Osteocyte (in vitro differentiated cells): Measurements from ENCODE around the gene NHERF1. TPM values are rescaled to one million over a fixed set of nuclear protein-coding genes. Genes with fewer than 3 reads are reported as not detected.

Source experiments
- DNase-seq: peaks from one replicate; pipeline ENCODE4 v3.0.0; 2021; ENCODE audit warnings: mixed read lengths; ENCODE audit not compliant: unreplicated experiment; ENCODE audit errors: extremely low spot score
- H3K27ac Mint-ChIP-seq: one replicate; pipeline ENCODE4 v1.8.0; 2021; ENCODE audit warnings: mild to moderate bottlenecking, mixed read lengths; ENCODE audit not compliant: unreplicated experiment
- H3K27me3 Mint-ChIP-seq: one replicate; pipeline ENCODE4 v1.8.0; 2021; ENCODE audit warnings: mixed read lengths; ENCODE audit not compliant: unreplicated experiment
- H3K36me3 Mint-ChIP-seq: one replicate; pipeline ENCODE4 v1.8.0; 2021; ENCODE audit warnings: mixed read lengths; ENCODE audit not compliant: unreplicated experiment
- H3K4me1 Mint-ChIP-seq: one replicate; pipeline ENCODE4 v1.8.0; 2021; ENCODE audit warnings: mixed read lengths; ENCODE audit not compliant: unreplicated experiment
- H3K4me3 Mint-ChIP-seq: one replicate; pipeline ENCODE4 v1.8.0; 2021; ENCODE audit warnings: mild to moderate bottlenecking, moderate library complexity, mixed read lengths; ENCODE audit not compliant: unreplicated experiment
- H3K9me3 Mint-ChIP-seq: one replicate; pipeline ENCODE4 v1.8.0; 2021; ENCODE audit warnings: mixed read lengths; ENCODE audit not compliant: unreplicated experiment
- total RNA-seq: library from RNA; stranded (reverse); gene quantifications from 2 replicates; pipeline ENCODE4 v1.2.1, GENCODE V29; 2021
- TF ChIP-seq, protein P1 (sequence below): fragments of 200-600 bp; sonication (generic); IDR thresholded peaks from 2 replicates; pipeline ENCODE4 v1.5.0; 2021; ENCODE audit warnings: antibody characterized with exemption, mild to moderate bottlenecking, moderate library complexity

The NHERF1 gene
- total RNA-seq, 1 donor from 2014 or later: 117 TPM

DNA sequence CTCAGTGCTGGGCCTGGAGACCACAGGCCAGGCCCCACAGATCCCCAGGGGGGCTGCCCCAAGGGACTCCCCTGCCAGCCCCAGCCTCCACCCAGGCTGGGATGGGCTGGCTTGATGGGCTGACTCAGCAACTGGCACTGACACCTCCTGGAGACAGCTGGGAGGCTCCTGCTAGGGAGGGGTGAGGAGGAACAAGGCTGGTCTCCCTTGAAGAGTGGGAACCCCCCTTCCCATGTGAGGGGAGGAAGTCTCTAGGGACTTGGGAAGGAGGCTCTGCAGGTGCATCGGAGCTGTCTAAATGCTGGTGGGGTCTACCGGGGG, 10.4 kb downstream of the NHERF1 start:
- TF ChIP-seq, protein P1, sequence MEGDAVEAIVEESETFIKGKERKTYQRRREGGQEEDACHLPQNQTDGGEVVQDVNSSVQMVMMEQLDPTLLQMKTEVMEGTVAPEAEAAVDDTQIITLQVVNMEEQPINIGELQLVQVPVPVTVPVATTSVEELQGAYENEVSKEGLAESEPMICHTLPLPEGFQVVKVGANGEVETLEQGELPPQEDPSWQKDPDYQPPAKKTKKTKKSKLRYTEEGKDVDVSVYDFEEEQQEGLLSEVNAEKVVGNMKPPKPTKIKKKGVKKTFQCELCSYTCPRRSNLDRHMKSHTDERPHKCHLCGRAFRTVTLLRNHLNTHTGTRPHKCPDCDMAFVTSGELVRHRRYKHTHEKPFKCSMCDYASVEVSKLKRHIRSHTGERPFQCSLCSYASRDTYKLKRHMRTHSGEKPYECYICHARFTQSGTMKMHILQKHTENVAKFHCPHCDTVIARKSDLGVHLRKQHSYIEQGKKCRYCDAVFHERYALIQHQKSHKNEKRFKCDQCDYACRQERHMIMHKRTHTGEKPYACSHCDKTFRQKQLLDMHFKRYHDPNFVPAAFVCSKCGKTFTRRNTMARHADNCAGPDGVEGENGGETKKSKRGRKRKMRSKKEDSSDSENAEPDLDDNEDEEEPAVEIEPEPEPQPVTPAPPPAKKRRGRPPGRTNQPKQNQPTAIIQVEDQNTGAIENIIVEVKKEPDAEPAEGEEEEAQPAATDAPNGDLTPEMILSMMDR: no peak
- Mint-ChIP-seq H3K9me3 (no peaks in the 10 kb centered on the region), H3K4me3 (peak overlapping the region; percentile 62), H3K27me3 (no peaks in the 10 kb centered on the region), H3K27ac (peak overlapping the region; percentile 97), H3K4me1 (peaks cover 80% of the 10 kb centered on the region), H3K36me3 (no peaks in the 10 kb centered on the region)
- DNase-seq: no peak

DNA sequence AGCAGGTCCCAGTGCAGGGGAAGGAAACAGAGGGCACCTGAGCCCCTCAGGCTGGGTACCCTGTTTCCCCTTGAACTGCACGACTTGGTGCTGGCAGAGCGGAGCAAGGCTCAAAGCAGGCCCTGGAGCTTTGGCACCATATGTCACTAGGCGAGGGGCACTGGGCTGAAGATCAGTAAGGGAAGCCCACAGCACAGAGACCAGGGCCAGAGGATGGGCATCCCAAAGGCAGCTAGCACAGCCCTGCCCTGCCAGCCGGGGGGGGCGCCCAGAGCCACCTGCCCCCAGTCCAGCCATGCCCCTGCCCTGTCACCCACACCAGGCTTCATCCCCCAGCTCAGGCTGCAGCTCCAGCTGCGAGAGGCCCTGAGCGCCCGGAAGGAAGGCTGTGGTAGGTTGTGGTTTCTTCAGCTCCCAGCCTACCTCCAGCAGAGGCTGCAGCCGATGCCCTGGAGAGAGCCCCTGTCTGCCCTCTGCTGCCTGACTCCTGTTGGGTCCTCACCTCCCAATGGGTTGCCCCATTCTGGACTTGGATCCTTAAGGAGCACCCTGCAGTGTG, 10.9 kb downstream of the NHERF1 start:
- DNase-seq: no peak
- H3K4me3 Mint-ChIP-seq: peak overlapping the region; percentile 62

DNA sequence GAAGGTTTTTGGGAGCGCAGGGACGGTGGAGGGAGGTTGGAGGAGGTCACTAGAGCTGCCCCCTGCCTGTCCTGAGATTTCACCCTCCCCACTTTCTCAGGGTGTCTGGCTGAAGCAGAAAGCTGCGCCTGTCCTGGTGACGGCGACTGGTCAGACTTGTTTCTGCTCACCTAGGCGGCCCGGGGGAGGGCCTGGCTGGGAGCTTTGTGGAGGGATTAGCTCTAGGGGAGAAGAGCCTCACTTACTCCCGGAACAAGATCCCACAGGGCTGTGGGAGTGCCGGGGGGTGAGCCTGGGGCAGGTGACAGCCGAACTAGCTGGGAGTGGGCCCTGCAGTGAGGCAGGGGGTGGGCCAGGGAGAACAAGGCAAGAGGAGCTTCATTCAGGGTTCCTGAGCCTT, 11.5 kb downstream of the NHERF1 start:
- H3K4me3 Mint-ChIP-seq: no peak overlapping the region
- peak overlapping the region; percentile 97 for H3K27ac Mint-ChIP-seq
- H3K9me3 Mint-ChIP-seq: no peaks in the 10 kb centered on the region
- no peak for DNase-seq
- H3K4me1 Mint-ChIP-seq: peaks cover 86% of the 10 kb centered on the region
- no peaks in the 10 kb centered on the region for H3K36me3 Mint-ChIP-seq
- TF ChIP-seq, protein P1: no peak
- H3K27me3 Mint-ChIP-seq: no peaks in the 10 kb centered on the region

More for the DNA sequence above, 10.9 kb downstream of the NHERF1 start:
- peaks cover 84% of the 10 kb centered on the region for H3K4me1 Mint-ChIP-seq
- H3K9me3 Mint-ChIP-seq: no peaks in the 10 kb centered on the region
- H3K27ac Mint-ChIP-seq: peak overlapping the region; percentile 97
- H3K36me3 Mint-ChIP-seq: no peaks in the 10 kb centered on the region
- TF ChIP-seq, protein P1: no peak
- no peaks in the 10 kb centered on the region for H3K27me3 Mint-ChIP-seq

DNA sequence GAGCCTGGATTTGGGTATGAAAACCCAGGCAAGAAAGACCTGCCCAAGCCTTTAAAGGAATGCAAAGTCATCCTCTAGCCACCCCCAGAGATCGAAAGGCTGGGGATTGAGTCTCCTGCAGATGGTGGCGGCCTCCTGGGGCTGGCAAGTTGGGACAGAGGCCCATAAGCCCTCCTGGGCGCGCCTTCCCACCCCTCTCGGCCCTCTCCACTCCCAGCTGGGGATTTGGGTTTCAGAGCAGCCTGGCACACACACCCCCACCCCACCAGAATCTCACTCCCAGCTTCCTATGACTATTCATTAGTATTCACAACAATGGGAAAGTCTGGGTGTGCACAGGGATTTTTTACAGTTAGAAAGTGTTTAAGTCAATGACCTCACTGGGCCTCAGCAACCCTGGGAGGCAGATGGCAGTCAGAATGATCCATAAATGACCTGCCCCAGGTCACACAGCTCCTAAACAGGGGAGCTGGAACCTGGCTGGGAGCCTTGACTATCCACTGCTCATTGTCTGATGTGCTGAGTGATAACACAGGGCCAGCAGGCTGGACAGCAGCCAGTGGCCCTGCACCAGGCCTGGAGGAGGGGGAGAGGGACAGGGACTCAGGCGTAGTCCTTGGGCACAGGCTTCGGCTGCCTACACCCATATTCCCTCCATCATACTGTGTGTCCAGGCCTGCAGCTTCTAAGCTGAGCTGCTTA, 12.1 kb downstream of the NHERF1 start:
- H3K36me3 Mint-ChIP-seq: peaks cover 2% of the 10 kb centered on the region
- DNase-seq: no peak
- peak overlapping the region; percentile 97 for H3K27ac Mint-ChIP-seq
- H3K9me3 Mint-ChIP-seq: no peaks in the 10 kb centered on the region
- no peaks in the 10 kb centered on the region for H3K27me3 Mint-ChIP-seq
- TF ChIP-seq, protein P1: no peak
- H3K4me3 Mint-ChIP-seq: no peak overlapping the region
- peaks cover 87% of the 10 kb centered on the region for H3K4me1 Mint-ChIP-seq

DNA sequence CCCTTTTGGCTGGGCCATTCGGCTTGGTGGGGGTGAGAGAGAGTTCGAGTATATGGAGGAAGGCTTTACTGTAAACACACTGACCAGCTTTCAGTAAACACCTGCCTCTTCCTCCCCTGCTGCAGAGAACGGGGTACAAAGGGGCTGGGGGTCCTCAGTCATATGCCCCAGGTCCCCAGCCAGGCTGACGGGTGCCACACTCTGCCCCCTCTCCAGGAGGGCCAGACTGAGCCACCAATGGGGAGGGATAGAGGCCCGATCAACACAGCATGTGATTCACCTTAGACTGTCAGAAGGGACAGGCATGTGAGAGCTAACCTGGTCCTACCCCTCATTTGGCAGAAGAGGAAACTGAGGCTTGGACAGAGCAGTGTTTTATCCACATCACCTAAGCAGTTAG, 13.0 kb downstream of the NHERF1 start:
- H3K27me3 Mint-ChIP-seq: no peaks in the 10 kb centered on the region
- H3K9me3 Mint-ChIP-seq: no peaks in the 10 kb centered on the region
- peak overlapping the region; percentile 97 for H3K27ac Mint-ChIP-seq
- peaks cover 87% of the 10 kb centered on the region for H3K4me1 Mint-ChIP-seq
- H3K4me3 Mint-ChIP-seq: peak overlapping the region; percentile 35
- peaks cover 7% of the 10 kb centered on the region for H3K36me3 Mint-ChIP-seq
- no peak for DNase-seq
- TF ChIP-seq, protein P1: no peak
